Measurements from ENCODE around the gene ARHGEF1.

GRCh38 chr19:41928221-41928683 is 45.3 kb downstream of the ARHGEF1 start, which contains the start of gene ERFL:
- TF ChIP-seq CTCF (IDR thresholded peaks at IDR 0.05) (no peak; the same call in 1 of the 2 replicates), REST (IDR thresholded peaks at IDR 0.05; ENCODE audit: insufficient read depth in 1 of 2, low read depth in 2 of 2, low read length in 1 of 2) (no peak), POLR2AphosphoS5 (IDR thresholded peaks at IDR 0.05; ENCODE audit: low read depth, low read length) (no peak)

Data from Panc1 (cell line).